Measurements from ENCODE around the gene NFATC2.
"Not testable (repeated sequence)": the region's sequence is repeated elsewhere in the genome, so short reads cannot be mapped to it uniquely, and the experiment has no call there.

The NFATC2 gene

DNA sequence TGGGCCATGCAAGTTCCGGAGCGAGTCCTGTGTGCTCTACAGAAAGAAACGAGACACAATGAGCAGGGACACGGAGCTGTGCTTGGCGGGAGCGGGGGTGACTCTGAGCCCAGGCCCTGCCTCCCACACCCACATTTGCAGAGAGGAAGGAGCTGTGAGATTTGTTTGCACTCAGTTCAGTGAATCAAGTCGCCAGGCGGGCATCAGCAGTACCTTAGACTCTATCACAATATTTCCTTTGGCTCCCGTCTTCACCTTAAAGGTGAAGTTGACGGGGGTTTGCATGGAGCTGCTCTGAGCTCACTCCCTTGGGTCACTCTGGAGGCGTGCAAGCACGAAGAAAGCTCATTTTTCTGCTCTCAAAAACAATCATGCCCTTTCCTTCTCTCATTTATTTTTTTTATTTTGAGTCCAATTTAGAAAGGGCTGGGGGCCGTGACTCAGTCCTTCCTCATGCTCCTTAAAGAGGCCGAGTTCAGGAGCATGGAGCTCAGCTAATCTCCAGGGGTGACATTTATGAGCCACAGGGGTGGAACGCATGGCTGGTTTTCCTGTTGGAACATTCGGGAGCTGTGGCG lies 188.2 kb downstream of the NFATC2 start:
- DNase-seq (ENCODE audit: low spot score) = no peak

DNA sequence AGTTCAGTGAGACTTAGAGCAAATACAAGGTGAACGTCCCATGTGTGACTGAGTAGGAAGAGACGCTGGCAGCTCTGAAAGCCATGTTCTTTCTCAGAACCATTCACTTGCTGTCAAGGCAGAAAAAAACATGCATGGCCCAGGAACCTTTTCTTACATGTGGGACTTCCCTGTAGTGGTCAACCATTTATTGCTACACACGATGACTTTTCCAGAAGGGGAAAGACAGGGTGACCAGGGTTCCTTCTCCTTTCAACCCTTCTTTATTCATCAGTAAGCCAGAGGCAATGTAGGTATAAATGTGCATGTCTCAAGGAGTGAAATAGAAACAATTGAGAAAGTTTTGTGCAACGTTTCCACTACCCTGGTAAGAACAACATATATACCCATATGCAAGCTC lies 189.0 kb downstream of the NFATC2 start:
- no peak for DNase-seq (ENCODE audit: low spot score)

DNA sequence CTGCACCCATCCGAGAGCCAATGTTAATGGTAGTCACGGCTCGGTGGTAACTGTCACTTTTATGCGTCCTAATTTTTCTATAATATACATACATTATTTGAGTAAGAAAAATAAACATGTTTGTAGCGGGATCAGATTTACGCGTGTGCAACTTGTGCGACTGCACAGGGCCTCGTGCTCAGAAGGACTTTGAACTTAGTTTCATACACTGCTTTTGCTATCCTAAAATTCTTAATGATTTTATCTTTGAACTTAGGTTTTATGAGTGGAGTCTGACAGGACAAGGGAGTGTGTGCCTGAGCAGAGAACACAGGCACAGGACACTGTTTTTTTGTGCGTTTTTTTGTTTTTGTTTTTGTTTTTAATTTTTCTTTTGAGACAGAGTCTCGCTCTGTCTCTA lies 189.7 kb downstream of the NFATC2 start:
- no peak for DNase-seq (ENCODE audit: low spot score)

DNA sequence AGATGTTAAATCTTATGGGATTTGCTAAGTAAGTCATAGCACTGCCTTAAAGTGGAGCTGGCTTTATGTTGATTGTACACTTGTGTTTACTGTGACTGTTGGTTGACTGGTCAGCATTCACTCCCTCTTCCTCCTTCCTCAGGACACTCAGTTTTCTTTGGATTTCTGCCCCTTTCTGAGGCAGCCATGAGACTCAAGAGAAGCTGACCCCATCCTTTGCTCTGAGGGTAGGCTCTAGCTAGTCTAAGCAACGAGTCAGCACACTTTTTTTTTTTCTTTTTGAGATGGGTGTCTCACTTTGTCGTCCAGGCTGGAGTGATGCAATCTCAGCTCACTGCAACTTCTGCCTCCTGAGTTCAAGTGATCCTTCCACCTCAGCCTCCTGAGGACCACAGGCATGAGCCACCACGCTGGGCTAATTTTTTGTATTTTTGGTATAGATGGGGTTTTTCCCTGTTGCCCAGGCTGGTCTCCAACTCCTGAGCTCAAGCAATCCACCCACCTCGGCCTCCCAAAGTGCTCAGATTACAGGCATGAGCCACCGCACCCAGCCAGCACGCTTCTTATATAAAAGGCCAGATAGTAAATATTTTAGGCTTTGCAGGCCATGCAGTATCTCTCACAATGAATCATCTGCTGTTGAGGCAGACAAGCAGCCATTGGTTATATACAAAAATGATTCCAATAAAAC lies 191.4 kb downstream of the NFATC2 start:
- DNase-seq (ENCODE audit: low spot score) = no peak

DNA sequence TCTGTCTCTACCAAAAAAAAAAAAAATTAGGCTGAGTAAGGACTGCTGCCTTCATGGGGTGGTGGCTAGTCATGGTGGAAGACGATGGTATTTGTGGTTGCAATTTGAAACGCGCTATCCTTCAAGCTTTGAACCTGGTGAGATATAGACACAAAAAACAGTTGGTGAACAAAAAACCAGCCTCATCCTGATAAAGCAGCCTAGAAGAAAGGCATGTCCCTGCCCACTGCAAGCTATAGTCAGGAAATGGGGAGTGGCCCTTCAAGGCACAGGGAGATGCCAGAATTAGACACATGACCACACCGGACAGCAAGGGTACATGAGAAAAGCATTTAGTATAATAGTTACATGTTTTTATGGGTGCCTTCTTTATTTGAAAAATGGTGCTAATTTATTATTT lies 193.6 kb downstream of the NFATC2 start:
- no peak for DNase-seq (ENCODE audit: low spot score)

DNA sequence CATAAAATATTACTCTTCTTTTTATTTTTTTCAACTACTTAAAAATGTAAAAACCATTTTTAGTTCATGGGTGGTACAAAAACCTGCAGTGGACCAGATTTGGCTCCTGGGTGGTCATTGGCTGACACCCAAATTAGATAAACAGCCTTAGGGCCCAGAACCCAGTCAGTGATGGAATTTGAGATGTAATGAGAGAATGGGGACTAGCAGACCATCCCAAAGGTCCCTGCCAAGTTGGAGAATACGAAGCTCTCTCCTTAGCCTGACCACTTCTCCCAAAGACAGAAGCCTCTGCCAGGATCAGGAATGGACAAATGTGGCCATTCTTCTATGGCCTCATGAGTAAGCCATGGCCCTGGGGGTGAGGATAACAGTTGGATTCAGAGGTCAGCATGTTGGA lies 194.7 kb downstream of the NFATC2 start:
- no peak for DNase-seq (ENCODE audit: low spot score)

DNA sequence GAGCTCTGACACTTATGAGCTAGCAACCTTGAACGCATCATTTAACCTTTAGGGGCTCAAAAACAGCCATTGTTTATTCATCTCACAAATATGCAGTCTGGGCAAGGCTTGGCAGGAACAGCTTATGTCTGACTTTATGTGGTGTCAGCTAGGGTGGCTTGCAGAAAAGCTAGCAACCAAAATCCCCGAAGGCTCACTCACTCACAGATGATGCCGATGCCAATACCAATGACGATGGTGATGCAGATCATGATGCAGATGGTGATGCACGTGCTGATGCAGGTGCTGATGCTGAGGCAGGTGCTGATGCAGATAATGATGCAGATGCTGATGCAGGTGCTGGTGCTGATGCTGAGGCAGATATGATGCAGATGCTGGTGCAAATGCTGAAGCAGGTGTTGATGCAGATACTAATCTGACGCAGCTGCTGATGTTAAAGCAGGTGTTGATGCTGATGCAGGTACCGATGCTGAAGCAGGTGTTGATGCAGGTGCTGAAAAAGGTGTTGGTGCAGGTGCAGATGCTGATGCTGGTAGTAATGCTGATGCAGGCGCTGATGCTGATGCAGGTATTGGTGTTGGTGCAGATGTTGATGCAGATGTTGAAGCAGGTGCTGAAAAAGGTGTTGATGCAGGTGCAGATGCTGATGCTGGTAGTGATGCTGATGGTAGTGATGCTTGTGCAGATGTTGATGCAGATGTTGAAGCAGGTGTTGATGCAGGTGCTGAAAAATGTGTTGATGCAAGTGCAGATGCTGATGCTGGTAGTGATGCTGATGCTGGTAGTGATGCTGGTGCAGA lies 195.6 kb downstream of the NFATC2 start:
- DNase-seq (ENCODE audit: low spot score) = no peak

DNA sequence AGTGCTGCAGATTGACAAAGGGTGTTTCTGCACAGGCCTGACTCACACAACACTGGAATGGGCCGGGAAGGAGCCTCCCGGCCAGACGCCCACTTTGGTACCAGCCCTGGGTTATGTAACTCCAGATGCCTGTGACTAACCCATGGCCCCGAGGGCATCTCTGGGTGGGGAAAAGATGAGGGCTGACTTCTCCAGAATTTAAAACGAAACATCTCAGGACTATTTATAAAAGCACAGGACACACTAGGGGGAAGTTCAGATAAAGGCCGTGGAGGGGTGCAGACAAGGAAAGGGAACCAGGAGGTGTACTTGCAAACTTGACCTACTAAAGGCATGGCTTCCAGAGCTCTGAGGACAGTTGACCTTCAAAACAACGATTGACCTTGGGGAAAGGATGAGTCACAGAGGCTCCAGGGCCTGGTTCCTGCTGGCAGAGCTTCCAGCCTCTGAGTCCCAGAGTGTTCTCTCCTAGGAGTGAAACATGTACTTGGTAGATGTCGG lies 196.9 kb downstream of the NFATC2 start:
- DNase-seq (ENCODE audit: low spot score) = no peak

DNA sequence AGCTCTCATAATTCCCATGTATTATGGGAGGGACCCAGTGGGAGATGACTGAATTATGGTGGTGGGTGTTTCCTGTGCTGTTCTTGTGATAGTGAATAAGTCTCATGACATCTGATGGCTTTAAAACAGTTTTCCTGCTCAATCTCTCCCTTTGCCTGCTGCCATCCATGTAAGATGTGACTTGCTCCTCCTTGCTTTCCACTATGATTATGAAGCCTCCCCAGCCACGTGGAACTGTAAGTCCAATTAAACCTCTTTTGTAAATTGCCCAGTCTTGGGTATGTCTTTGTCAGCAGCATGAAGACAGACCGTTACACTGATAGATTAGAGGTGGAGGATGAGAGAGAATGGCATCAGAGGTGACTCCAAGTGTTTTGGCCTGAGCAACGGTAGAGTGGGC lies 198.7 kb downstream of the NFATC2 start:
- DNase-seq (ENCODE audit: low spot score) = not testable (repeated sequence)

DNA sequence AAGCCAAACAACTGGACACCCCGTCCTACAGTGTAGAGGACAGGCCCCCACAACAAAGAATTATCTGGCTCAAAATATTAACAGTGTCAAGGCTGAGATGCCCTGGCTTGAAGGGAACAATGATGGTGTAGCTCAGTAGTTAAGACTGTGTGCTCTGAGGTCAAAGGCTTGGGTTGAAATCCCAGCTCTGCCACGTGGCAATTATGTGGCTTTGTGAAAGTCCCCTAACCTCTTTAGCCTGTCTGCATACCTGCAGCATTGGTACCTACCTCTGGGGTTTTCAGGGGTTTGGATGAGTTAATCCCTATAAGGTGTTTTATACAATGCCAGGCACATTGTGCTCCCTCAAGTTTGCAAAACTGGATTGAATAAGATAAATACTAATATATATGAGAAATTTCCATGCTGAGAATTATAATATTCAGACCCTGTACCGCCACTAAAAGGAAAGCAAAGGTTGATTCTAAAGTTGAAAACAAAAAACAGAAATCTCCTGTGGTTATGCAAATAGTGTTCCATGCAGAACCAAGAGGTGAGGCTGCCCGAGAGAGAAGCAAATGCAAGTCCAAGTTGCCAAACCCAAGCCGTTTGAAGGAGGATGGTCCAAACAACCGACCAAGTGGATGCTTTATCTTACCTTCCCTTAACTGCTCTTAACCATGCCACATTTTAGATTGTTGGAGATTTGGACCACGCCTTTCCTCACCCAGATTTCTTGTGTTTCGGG lies 199.8 kb downstream of the NFATC2 start:
- no peak for DNase-seq (ENCODE audit: low spot score)

DNA sequence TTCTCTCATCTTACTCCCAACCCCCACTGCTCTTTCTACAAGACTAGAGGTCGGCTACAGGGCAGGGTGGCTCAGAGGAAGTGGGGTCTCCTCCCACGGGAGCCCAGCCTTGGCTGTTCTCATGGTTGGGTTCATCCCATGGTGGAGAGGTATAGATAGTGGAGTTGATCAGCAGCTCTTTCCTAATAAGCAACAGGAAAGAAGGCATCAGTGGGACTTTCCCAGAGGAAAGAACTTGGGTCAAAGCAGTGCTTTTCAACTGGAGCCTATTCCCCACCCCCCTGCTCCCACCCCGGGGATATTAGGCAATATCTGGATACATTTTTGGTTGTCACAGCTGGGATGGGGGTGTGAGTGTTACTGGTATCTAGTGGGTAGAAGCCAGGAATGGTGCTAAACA lies 200.9 kb downstream of the NFATC2 start:
- DNase-seq (ENCODE audit: low spot score) = no peak

DNA sequence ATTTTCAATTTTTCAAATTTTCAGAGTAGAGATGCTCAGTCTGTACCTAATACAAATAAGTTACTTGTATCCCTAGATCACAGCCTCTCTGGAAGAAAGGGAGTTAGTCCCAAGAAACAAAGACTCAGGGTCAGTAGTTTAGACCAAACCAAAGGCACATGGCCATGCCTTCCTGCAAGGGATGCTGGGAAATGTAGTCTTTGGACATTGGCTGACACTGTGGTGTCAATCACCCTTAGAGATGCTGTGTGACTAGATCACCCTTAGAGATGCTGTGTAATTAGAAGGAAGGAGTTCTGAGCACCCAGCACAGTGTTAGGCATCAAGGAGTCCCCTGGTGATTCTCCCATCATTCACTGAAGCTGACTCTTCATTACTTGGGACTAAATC lies 202.1 kb downstream of the NFATC2 start:
- DNase-seq (ENCODE audit: low spot score) = peak; percentile 50

DNA sequence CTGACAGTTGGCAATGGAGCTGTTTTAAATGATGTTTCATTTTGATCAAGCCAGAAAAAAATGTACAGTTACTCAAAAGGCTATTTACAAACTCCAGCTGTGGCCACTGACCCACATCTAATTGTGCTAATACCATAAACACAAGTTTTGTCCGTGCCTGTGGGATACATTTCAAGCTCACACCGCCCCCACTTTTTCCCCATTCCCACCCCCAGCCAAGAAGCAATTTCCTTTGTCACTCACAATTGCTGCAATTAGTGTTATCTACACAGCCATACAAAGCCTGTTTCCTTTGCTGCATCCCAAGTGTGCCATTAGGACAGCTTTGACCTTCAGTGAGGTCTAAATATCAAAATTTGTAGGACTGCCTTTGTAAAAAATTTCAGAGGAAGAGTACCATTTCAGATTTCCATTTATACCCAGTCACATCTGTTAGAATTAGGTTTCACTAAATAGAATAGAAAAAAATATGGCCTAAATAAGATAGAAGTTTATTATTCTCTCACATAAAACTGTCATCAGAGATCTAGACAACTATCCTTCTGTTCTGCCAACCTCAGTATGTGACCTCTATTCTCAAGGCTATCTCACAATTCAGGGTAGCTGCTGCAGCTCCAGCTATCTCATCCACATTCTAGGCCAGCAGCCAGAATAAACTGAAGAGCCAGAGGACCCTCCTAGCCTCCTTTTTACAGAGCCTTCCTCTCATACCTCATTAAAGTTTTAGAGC lies 202.6 kb downstream of the NFATC2 start:
- no peak for DNase-seq (ENCODE audit: low spot score)

DNA sequence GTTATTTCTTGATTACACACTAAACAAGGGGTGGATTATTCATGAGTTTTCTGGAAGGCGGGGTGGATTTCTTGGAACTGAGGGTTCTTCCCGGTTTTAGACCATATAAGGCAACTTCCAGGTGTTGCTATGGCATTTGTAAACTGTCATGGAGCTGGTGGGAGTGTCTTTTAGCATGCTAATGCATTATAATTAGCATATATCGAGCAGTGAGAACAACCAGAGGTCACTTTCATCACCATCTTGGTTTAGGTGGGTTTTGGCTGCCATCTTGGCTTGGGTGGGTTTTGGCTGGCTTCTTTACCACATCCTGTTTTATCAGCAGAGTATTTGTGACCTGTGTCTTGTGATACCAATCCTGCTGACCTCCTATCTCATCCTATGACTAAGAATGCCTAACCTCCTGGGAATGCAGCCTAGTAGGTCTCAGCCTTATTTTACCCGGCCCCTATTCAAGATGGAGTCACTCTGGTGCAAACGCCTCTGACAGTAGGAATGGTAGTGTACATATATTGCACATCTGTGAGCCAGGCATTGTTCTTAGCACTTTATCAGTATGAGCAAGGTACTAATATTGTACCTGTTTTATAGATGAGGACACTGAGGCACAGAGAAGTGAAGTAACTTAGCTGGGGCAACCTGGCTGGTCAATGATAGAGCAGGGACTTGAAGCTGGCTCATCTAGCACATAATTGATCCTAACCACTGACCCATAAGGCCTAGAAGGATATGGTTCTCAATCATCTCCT lies 203.7 kb downstream of the NFATC2 start:
- DNase-seq (ENCODE audit: low spot score) = no peak

DNA sequence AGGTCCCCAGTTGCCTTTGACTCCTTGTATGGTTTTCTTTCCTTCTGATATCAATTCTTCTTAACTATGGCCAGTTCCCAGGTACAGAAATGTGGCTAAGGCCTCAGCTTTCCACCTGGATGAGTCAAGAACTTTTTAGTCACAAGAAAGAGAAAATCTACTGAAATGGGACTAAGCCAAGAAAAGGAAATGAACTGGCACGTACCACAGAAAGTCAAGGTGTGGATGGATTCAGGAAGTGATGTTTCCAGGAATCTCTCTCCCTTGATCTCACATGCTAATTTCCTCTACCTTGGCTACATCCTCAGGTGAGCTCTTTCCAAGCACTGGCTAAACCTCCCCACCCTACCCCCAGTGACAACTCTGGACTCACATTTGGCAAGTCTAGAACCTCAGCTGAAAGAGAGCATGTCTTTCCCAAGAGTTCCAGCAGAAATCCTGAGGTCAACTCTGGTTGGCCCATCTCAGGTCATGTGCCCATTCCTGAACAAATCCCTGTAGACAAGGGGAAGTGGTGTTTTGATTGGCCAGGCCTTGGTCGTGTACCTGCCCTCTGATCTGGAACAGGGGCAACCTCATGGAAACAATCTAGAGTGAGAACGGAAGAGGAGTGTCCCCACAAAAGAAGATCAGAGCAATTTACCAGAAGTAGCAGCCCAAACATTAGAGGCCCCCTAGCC lies 205.3 kb downstream of the NFATC2 start:
- DNase-seq (ENCODE audit: low spot score) = no peak
